ENCODE measurements around the gene LEMD2. TPM values are rescaled to one million over a fixed set of nuclear protein-coding genes. Genes with fewer than 3 reads are reported as not detected.

Gene LEMD2
- total RNA-seq, 1 experiment from 2014 or later, result 91.8 TPM

DNA sequence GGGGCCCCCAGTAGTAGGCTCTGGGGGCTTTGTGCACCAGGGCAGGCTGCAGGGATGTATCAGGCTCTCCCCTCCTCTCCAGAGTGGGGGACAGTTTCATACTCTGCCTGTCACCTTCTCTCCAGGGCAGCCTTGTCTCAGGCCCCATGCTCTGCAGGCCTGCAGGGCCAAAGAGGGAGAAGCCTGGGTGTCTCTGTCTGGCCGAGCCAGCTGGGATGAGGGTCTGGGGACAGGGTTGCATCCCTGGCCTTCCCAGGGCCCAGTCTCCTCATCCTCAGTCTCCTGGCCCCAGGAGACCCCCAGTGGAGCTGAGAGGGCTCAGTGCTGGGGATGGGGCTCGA lies 27.4 kb downstream of the LEMD2 start:
- WGBS (ENCODE audit: extremely low coverage, insufficient read length, low lambda C conversion rate), result no CpG with 5 or more reads among the region's 2 CpGs
- TF ChIP-seq, protein P1, sequence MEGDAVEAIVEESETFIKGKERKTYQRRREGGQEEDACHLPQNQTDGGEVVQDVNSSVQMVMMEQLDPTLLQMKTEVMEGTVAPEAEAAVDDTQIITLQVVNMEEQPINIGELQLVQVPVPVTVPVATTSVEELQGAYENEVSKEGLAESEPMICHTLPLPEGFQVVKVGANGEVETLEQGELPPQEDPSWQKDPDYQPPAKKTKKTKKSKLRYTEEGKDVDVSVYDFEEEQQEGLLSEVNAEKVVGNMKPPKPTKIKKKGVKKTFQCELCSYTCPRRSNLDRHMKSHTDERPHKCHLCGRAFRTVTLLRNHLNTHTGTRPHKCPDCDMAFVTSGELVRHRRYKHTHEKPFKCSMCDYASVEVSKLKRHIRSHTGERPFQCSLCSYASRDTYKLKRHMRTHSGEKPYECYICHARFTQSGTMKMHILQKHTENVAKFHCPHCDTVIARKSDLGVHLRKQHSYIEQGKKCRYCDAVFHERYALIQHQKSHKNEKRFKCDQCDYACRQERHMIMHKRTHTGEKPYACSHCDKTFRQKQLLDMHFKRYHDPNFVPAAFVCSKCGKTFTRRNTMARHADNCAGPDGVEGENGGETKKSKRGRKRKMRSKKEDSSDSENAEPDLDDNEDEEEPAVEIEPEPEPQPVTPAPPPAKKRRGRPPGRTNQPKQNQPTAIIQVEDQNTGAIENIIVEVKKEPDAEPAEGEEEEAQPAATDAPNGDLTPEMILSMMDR (conservative IDR thresholded peaks at IDR 0.05), result no peak
- no peak for DNase-seq

More for the DNA sequence above, 27.4 kb downstream of the LEMD2 start:
- H3K79me1 ChIP-seq (ENCODE audit: insufficient read depth, low read depth, low read length, poor library complexity, severe bottlenecking), result no peaks in the 10 kb centered on the region
- H3K79me2 ChIP-seq (ENCODE audit: insufficient read depth, low read length), result no peaks in the 10 kb centered on the region
- no peaks in the 10 kb centered on the region for H3K36me3 Mint-ChIP-seq (ENCODE audit: insufficient read depth in 1 of 3, low read depth in 3 of 3)
- no peak overlapping the region for H3K14ac ChIP-seq (ENCODE audit: insufficient read depth, low read length)
- H3T11ph ChIP-seq (ENCODE audit: low read length), result no peak overlapping the region
- no peak overlapping the region for H3K56ac ChIP-seq (ENCODE audit: insufficient read length, low read depth, low read length)
- no peak overlapping the region for H3K4me3 Mint-ChIP-seq
- H3K27me3 ChIP-seq (ENCODE audit: insufficient read depth, low read length), result no peaks in the 10 kb centered on the region
- peak overlapping the region; percentile 30 for H3K18ac ChIP-seq (ENCODE audit: insufficient read length, low read depth, low read length)
- no peak overlapping the region for H3K27ac ChIP-seq (ENCODE audit: insufficient read length, low read depth, low read length)
- H4K20me1 ChIP-seq (ENCODE audit: control insufficient read depth, insufficient read depth, insufficient read length), result no peaks in the 10 kb centered on the region
- no peak overlapping the region for H3K9ac ChIP-seq (ENCODE audit: extremely low read depth, insufficient read length, low read length)
- no peak overlapping the region for H3K27ac Mint-ChIP-seq
- peaks cover 6% of the 10 kb centered on the region for H3K27me3 Mint-ChIP-seq (ENCODE audit: low read depth)
- H3K4me2 ChIP-seq (ENCODE audit: insufficient read depth, insufficient read length, low read length), result no peak overlapping the region
- H2BK120ac ChIP-seq (ENCODE audit: low read depth, low read length, poor library complexity, severe bottlenecking), result no peak overlapping the region
- H2BK12ac ChIP-seq (ENCODE audit: insufficient read length, low read depth, low read length), result no peak overlapping the region
- H3K4me1 Mint-ChIP-seq, result peaks cover 18 to 24% of the 10 kb centered on the region in 2 experiments
- H3K4ac ChIP-seq (ENCODE audit: low read depth, low read length), result no peak overlapping the region
- no peak overlapping the region for H4K5ac ChIP-seq (ENCODE audit: insufficient read length, low read depth, low read length)
- no peaks in the 10 kb centered on the region; a peak in 1 of 5 replicates for H3K9me3 Mint-ChIP-seq
- no peak overlapping the region for H2AFZ ChIP-seq (ENCODE audit: low read length)
- H4K8ac ChIP-seq (replicated peaks; ENCODE audit: insufficient read length, low read depth, low read length), result no peak overlapping the region
- peaks cover 2% of the 10 kb centered on the region; the same call in 1 of the 2 replicates for H3K4me1 ChIP-seq (ENCODE audit: insufficient read depth, low read length)
- H2AK5ac ChIP-seq (ENCODE audit: insufficient read length, low read length), result no peak overlapping the region
- H3K23me2 ChIP-seq (ENCODE audit: insufficient read length, low read depth, low read length, poor library complexity, severe bottlenecking), result no peaks in the 10 kb centered on the region
- no peak overlapping the region for H4K91ac ChIP-seq (ENCODE audit: insufficient read length, low read depth, low read length)
- no peak overlapping the region for H2BK5ac ChIP-seq (ENCODE audit: insufficient read length, low read length)
- H2BK15ac ChIP-seq (ENCODE audit: low read depth, low read length), result no peak overlapping the region
- H3K9me3 ChIP-seq (ENCODE audit: control insufficient read depth, low read depth, low read length), result no peaks in the 10 kb centered on the region
- H3K23ac ChIP-seq (ENCODE audit: insufficient read length, low read depth, low read length), result no peak overlapping the region
- H2BK20ac ChIP-seq (ENCODE audit: low read depth, low read length, poor library complexity, severe bottlenecking), result no peak overlapping the region
